HepG2 (cell line): ENCODE results near the gene NAALADL1. TPM values are rescaled to one million over a fixed set of nuclear protein-coding genes. Genes with fewer than 3 reads are reported as not detected.

Experiments
- ATAC-seq: fragments of 200-7000 bp; cut with Tn5 transposase; 3 replicates; pipeline ENCODE4 v1.9.1; 2020; ENCODE audit warnings: mild to moderate bottlenecking, moderate library complexity
- BruUV-seq: library from RNA; stranded (reverse); fragments of 400-500 nt; replicated peaks from 2 replicates; lab custom pipeline; 2021; lab: Mats Ljungman, UMichigan
- CTCF ChIA-PET: fragments of 300-600 bp; formaldehyde crosslinking; extraction: SDS; loops from one replicate; lab custom pipeline; 2021; ENCODE audit warnings: low total read pairs, inconsistent platforms, low intra/inter-chr PET ratio; lab: Yijun Ruan, JAX
- POLR2A ChIA-PET: fragments of 350-600 bp; sonication (Branson Sonifier 250); formaldehyde crosslinking; loops from one replicate; lab custom pipeline; 2020; ENCODE audit warnings: antibody characterized with exemption, inconsistent platforms; lab: Yijun Ruan, JAX
- DNase-seq: peaks from one replicate; pipeline ENCODE4 v3.0.0-alpha.2; 2015; ENCODE audit warnings: low spot score
- FAIRE-seq: peaks from 3 replicates; lab custom pipeline; 2011; peaks lifted over from hg19 to GRCh38; lab: Jason Lieb, UNC
- H2AFZ ChIP-seq: one replicate; pipeline ENCODE4 v1.6.1; 2011; ENCODE audit warnings: low read length, inconsistent platforms
- H3K27ac ChIP-seq: fragments of 300-600 bp; 3 replicates; pipeline ENCODE4 v1.8.0; 2011; ENCODE audit warnings: mixed run types, mild to moderate bottlenecking, mixed read lengths, low read length, inconsistent platforms; ENCODE audit not compliant: insufficient read depth; ENCODE audit errors: extremely low read length
- H3K27me3 ChIP-seq, 2 experiments: fragments of 200-600 bp in 1 of 2; 2 replicates in 1 of 2; 3 replicates in 1 of 2; pipeline versions ENCODE4 v1.6.0 to v1.8.0; 2011; ENCODE audit warnings: low read length in 2 of 2, mild to moderate bottlenecking in 2 of 2, moderate library complexity in 2 of 2, inconsistent platforms in 1 of 2; ENCODE audit not compliant: insufficient read depth in 2 of 2, control insufficient read depth in 1 of 2
- H3K36me3 ChIP-seq, 2 experiments: fragments of 200-600 bp in 1 of 2; replicated peaks in 1 of 2; 2 replicates in 1 of 2; 3 replicates in 1 of 2; pipeline versions ENCODE4 v1.5.1 to v1.8.0; 2011; ENCODE audit warnings: low read length in 2 of 2, inconsistent platforms in 1 of 2; ENCODE audit not compliant: insufficient read depth in 2 of 2, control insufficient read depth in 1 of 2
- H3K4me1 ChIP-seq: 2 replicates; pipeline ENCODE4 v1.5.1; 2012; ENCODE audit warnings: low read length, inconsistent platforms; ENCODE audit not compliant: insufficient read depth
- H3K4me2 ChIP-seq: 2 replicates; pipeline ENCODE4 v1.6.0; 2011; ENCODE audit warnings: low read depth, low read length, inconsistent platforms
- H3K4me3 ChIP-seq, 3 experiments: fragments of 200-600 bp in 1 of 3; sonication (generic), shearing (Covaris generic) in 1 of 3; replicated peaks in 1 of 3; 2 replicates each; pipeline ENCODE4 v1.5.1; 2011 to 2016; ENCODE audit warnings: low read length in 3 of 3, inconsistent platforms in 2 of 3, low read depth in 2 of 3, mild to moderate bottlenecking in 2 of 3, control low read depth in 1 of 3, mixed read lengths in 1 of 3; ENCODE audit not compliant: insufficient read depth in 1 of 3
- H3K79me2 ChIP-seq: one replicate; pipeline ENCODE4 v1.6.1; 2011; ENCODE audit warnings: low read length, inconsistent platforms; ENCODE audit not compliant: insufficient read depth
- H3K9ac ChIP-seq: 2 replicates; pipeline ENCODE4 v1.6.0; 2011; ENCODE audit warnings: mild to moderate bottlenecking, low read depth, low read length, inconsistent platforms; ENCODE audit not compliant: insufficient read depth
- H3K9me3 ChIP-seq: 2 replicates; pipeline ENCODE4 v1.5.1; 2012; ENCODE audit warnings: mild to moderate bottlenecking, low read length
- H4K20me1 ChIP-seq: 2 replicates; pipeline ENCODE4 v1.6.0; 2011; ENCODE audit warnings: inconsistent platforms, mild to moderate bottlenecking, low read length, moderate library complexity; ENCODE audit not compliant: insufficient read depth
- ADNP ChIP-seq: sonication (generic); formaldehyde crosslinking; IDR thresholded peaks from 2 replicates; pipeline ENCODE4 v1.4.0; 2020; ENCODE audit warnings: missing genetic modification reagents
- AHR ChIP-seq: IDR thresholded peaks from 2 replicates; pipeline ENCODE4 v1.6.1; 2018; ENCODE audit warnings: missing genetic modification reagents, missing compliant biosample characterization
- ATF7 ChIP-seq, 2 experiments: fragments of 450-650 bp in 1 of 2; sonication (generic) in 1 of 2; formaldehyde crosslinking in 1 of 2; IDR thresholded peaks; 2 replicates each; pipeline versions ENCODE4 v1.4.0 to v1.6.1; 2016 to 2020; ENCODE audit warnings: antibody characterized with exemption in 1 of 2, mild to moderate bottlenecking in 1 of 2, missing genetic modification reagents in 1 of 2
- CBX5 ChIP-seq: sonication (generic); formaldehyde crosslinking; IDR thresholded peaks from 2 replicates; pipeline ENCODE4 v1.4.0; 2020; ENCODE audit warnings: missing genetic modification reagents, borderline replicate concordance
- DZIP1 ChIP-seq: sonication (generic); formaldehyde crosslinking; IDR thresholded peaks from 2 replicates; pipeline ENCODE4 v1.5.0; 2020; ENCODE audit warnings: mild to moderate bottlenecking, missing genetic modification reagents
- ETV6 ChIP-seq: sonication (generic); formaldehyde crosslinking; conservative IDR thresholded peaks from 2 replicates; pipeline ENCODE4 v1.4.0; 2020; ENCODE audit warnings: missing genetic modification reagents
- HMG20A ChIP-seq: IDR thresholded peaks from 2 replicates; pipeline ENCODE4 v1.6.1; 2016; ENCODE audit warnings: borderline replicate concordance
- HMG20B ChIP-seq: conservative IDR thresholded peaks from 2 replicates; pipeline ENCODE4 v1.6.1; 2016; ENCODE audit warnings: missing genetic modification reagents, missing compliant biosample characterization
- MED13 ChIP-seq: sonication (generic); formaldehyde crosslinking; IDR thresholded peaks from 2 replicates; pipeline ENCODE4 v1.5.0; 2020; ENCODE audit warnings: missing genetic modification reagents
- MLLT10 ChIP-seq: sonication (generic); formaldehyde crosslinking; IDR thresholded peaks from 2 replicates; pipeline ENCODE4 v1.4.0; 2020; ENCODE audit warnings: missing genetic modification reagents
- PRDM4 ChIP-seq: sonication (generic); formaldehyde crosslinking; IDR thresholded peaks from 2 replicates; pipeline ENCODE4 v1.9.0; 2021; ENCODE audit warnings: missing genetic modification reagents, borderline replicate concordance
- SMARCE1 ChIP-seq: fragments of 450-650 bp; IDR thresholded peaks from 2 replicates; pipeline ENCODE4 v1.6.1; 2017; ENCODE audit warnings: borderline replicate concordance
- THRA ChIP-seq: sonication (generic); formaldehyde crosslinking; IDR thresholded peaks from 2 replicates; pipeline ENCODE4 v1.4.0; 2020; ENCODE audit warnings: missing genetic modification reagents, borderline replicate concordance
- ZBTB1 ChIP-seq: sonication (generic); formaldehyde crosslinking; IDR thresholded peaks from 2 replicates; pipeline ENCODE4 v1.4.0; 2020; ENCODE audit warnings: missing genetic modification reagents, borderline replicate concordance
- ZFP1 ChIP-seq: IDR thresholded peaks from 2 replicates; pipeline ENCODE4 v1.6.1; 2016
- ZNF564 ChIP-seq: sonication (generic); formaldehyde crosslinking; IDR thresholded peaks from 2 replicates; pipeline ENCODE4 v1.8.1; 2023; ENCODE audit warnings: mild to moderate bottlenecking, missing genetic modification reagents
- ZNF782 ChIP-seq: sonication (generic); formaldehyde crosslinking; IDR thresholded peaks from 2 replicates; pipeline ENCODE4 v1.4.0; 2020; ENCODE audit warnings: missing genetic modification reagents, mild to moderate bottlenecking, borderline replicate concordance
- ZUFSP ChIP-seq: sonication (generic); formaldehyde crosslinking; IDR thresholded peaks from 2 replicates; pipeline ENCODE4 v1.9.0; 2021; ENCODE audit warnings: missing genetic modification reagents, mild to moderate bottlenecking, borderline replicate concordance
- WGBS: methylation state at CpG from one replicate; pipeline ENCODE4 v1.1.6; 2017; ENCODE audit warnings: low lambda C conversion rate; 5-methylcytosine and 5-hydroxymethylcytosine counted together
- in situ Hi-C: cut with HindIII; loops from 2 replicates; pipeline ENCODE4 v1.10.0; 2017; ENCODE audit warnings: low pct_unique_long_range_greater_than_20kb; ENCODE audit not compliant: extremely low pct_ligation_motif_present
- intact Hi-C: fragments of 100-400 bp; cut with micrococcal nuclease; formaldehyde crosslinking; loops from one replicate; pipeline ENCODE4 v1.10.0; 2022; ENCODE audit not compliant: unreplicated experiment
- polyA plus RNA-seq, 8 experiments: library from polyadenylated mRNA; depleted of rRNA in 3 of 8; stranded (reverse) in 7 of 8; unstranded in 1 of 8; fragments of >200 nt; fragmentation: Illumina TruSeq in 4 of 8; extraction: Trizol in 4 of 8; gene quantifications; 2 replicates each; pipeline versions ENCODE4 v1.2.1 to v1.2.3, GENCODE V29; 2011 to 2016; ENCODE audit warnings: low read depth in 4 of 8, missing spikeins in 1 of 8, mixed read lengths in 1 of 8; ENCODE audit not compliant: insufficient read depth in 1 of 8
- total RNA-seq, 5 experiments: library from RNA; depleted of rRNA; stranded (reverse); fragments of >200 nt; fragmentation: Illumina TruSeq; extraction: Trizol; gene quantifications; 2 replicates each; pipeline ENCODE4 v1.2.3, GENCODE V29; 2016; ENCODE audit warnings: low read depth in 1 of 5

Gene NAALADL1
- total and polyA plus RNA-seq, 2 of the 13 experiments (the other 11 are each of a cell fraction or from before 2014, with no cell fraction given): 9.3 to 33.9 TPM

- Histone ChIP-seq H3K9ac (no peak overlapping the region), H3K79me2 (no peaks in the 10 kb centered on the region), H3K27me3 (no peaks in the 10 kb centered on the region), H3K9me3 (no peaks in the 10 kb centered on the region), H3K4me1 (peaks cover 71% of the 10 kb centered on the region), H4K20me1 (no peaks in the 10 kb centered on the region), H3K4me3 (no peak overlapping the region), H3K27ac (no peak overlapping the region), H3K36me3 (no peaks in the 10 kb centered on the region), H3K4me2 (no peak overlapping the region), H2AFZ (no peak overlapping the region)
- in situ Hi-C loops (no loop called here), intact Hi-C loops (no loop called here)
- DNase-seq: no peak
- ChIA-PET POLR2A (no interaction called here), CTCF (no interaction called here)
- ATAC-seq: no peak
- no TSS peak for BruUV-seq
- TF ChIP-seq ATF7 (IDR thresholded peaks at IDR 0.05) (no peak), ATF7 (CRISPR knock-in tag; IDR thresholded peaks at IDR 0.05) (no peak), ZNF782 (CRISPR knock-in tag) (no peak), AHR (CRISPR knock-in tag) (no peak), ADNP (CRISPR knock-in tag) (no peak), CBX5 (CRISPR knock-in tag) (no peak), ETV6 (CRISPR knock-in tag) (no peak), MLLT10 (CRISPR knock-in tag) (no peak), ZUFSP (CRISPR knock-in tag) (no peak), PRDM4 (no peak), HMG20B (no peak), SMARCE1 (no peak), MED13 (CRISPR knock-in tag) (no peak), ZNF564 (no peak), ZBTB1 (CRISPR knock-in tag) (no peak), DZIP1 (CRISPR knock-in tag) (no peak), HMG20A (CRISPR knock-in tag) (no peak), ZFP1 (CRISPR knock-in tag) (no peak), THRA (no peak)
- WGBS: 74% methylated on average over 3 of the region's 3 CpGs
- FAIRE-seq: no peak
Measured at GRCh38 chr11:65021003-65021402, 37.4 kb downstream of the NAALADL1 start.
